Vagina (tissue), 2 donors: ENCODE measurements around the gene CGNL1.

Experiments
- CTCF ChIP-seq, 3 experiments: fragments of 450-650 bp in 2 of 3; fragments of 200-600 bp in 1 of 3; sonication (generic) in 1 of 3; IDR thresholded peaks; one replicate each; pipeline ENCODE4 v1.5.1; 2017 to 2019; ENCODE audit warnings: antibody characterized with exemption in 3 of 3, mild to moderate bottlenecking in 2 of 3, moderate library complexity in 2 of 3
- POLR2AphosphoS5 ChIP-seq, 2 donors: sonication (generic); formaldehyde crosslinking; IDR thresholded peaks; one replicate each; pipeline ENCODE4 v1.9.0; 2017; ENCODE audit warnings: antibody characterized with exemption in 2 of 2, mild to moderate bottlenecking in 2 of 2, low read depth in 1 of 2; ENCODE audit not compliant: insufficient read depth in 1 of 2

GRCh38 chr15:57596301-57596855 lies 220.1 kb downstream of the CGNL1 start:
- TF ChIP-seq CTCF (IDR thresholded peaks at IDR 0.05) = no peak
- no peak for TF ChIP-seq POLR2AphosphoS5 (IDR thresholded peaks at IDR 0.05; ENCODE audit: insufficient read depth in 1 of 2, low read depth in 1 of 2)
